Kidney (tissue), 14 donors: Measurements from ENCODE around the gene PPM1H. TPM values are rescaled to one million over a fixed set of nuclear protein-coding genes. Genes with fewer than 3 reads are reported as not detected.

Source experiments
- DNase-seq, 5 donors: peaks; one replicate each; pipeline ENCODE4 v3.0.0-alpha.2; 2013 to 2020
- FAIRE-seq: peaks from 2 replicates; lab custom pipeline; 2012; peaks lifted over from hg19 to GRCh38; lab: Jason Lieb, UNC
- H3K27ac ChIP-seq, 2 donors: one replicate each; pipeline ENCODE4 v1.7.0; 2013; ENCODE audit warnings: low read depth in 2 of 2, low read length in 2 of 2, inconsistent platforms in 1 of 2
- H3K27me3 ChIP-seq: one replicate; pipeline ENCODE4 v1.7.1; 2013; ENCODE audit warnings: low read length, inconsistent platforms; ENCODE audit not compliant: control insufficient read depth, insufficient read depth
- H3K36me3 ChIP-seq, 3 donors: one replicate each; pipeline versions ENCODE4 v1.7.0 to v1.7.1; 2013; ENCODE audit warnings: low read length in 3 of 3, control low read depth in 1 of 3, inconsistent platforms in 1 of 3; ENCODE audit not compliant: insufficient read depth in 3 of 3, control insufficient read depth in 2 of 3
- H3K4me1 ChIP-seq, 3 donors: one replicate each; pipeline versions ENCODE4 v1.7.0 to v1.7.1; 2013; ENCODE audit warnings: low read length in 3 of 3, inconsistent platforms in 1 of 3, low read depth in 1 of 3; ENCODE audit not compliant: control insufficient read depth in 2 of 3, insufficient read depth in 2 of 3
- H3K4me3 ChIP-seq, 3 donors: one replicate each; pipeline versions ENCODE4 v1.7.0 to v1.8.1; 2013; ENCODE audit warnings: low read length in 3 of 3, control low read depth in 1 of 3, inconsistent platforms in 1 of 3
- H3K9ac ChIP-seq, 3 donors: one replicate each; pipeline versions ENCODE4 v1.7.0 to v1.7.1; 2013; ENCODE audit warnings: low read length in 3 of 3, control low read depth in 1 of 3, inconsistent platforms in 1 of 3
- H3K9me3 ChIP-seq, 3 donors: one replicate each; pipeline versions ENCODE4 v1.7.0 to v1.7.1; 2013; ENCODE audit warnings: low read length in 3 of 3, control low read depth in 1 of 3, inconsistent platforms in 1 of 3; ENCODE audit not compliant: control insufficient read depth in 2 of 3, insufficient read depth in 1 of 3
- intact Hi-C: fragments of 100-400 bp; cut with DNase I; formaldehyde crosslinking; loops from one replicate; pipeline ENCODE4 v1.11.1; 2022
- polyA plus RNA-seq: library from polyadenylated mRNA; stranded (reverse); fragments of 350-450 nt; fragmentation: Illumina TruSeq; extraction: RNeasy Lipid Tissue Mini Kit (QIAGEN cat#74804); gene quantifications from one replicate; pipeline ENCODE4 v1.2.3, GENCODE V29; 2014; ENCODE audit warnings: low read depth, low replicate concordance; ENCODE audit not compliant: insufficient read depth
- total RNA-seq: library from RNA; stranded (reverse); fragmentation: NEBNext Ultra II Directional; extraction: Animal tissue kit (Norgen Biotek cat#: 25700); gene quantifications from one replicate; pipeline ENCODE4 v1.2.1, GENCODE V29; 2021
- TF ChIP-seq, protein P1 (sequence below): IDR thresholded peaks from 3 replicates; pipeline ENCODE4 v1.5.1; 2012; ENCODE audit warnings: mild to moderate bottlenecking, moderate library complexity, borderline replicate concordance; ENCODE audit not compliant: insufficient read depth; ENCODE audit errors: extremely low read depth
- donor health status: control.
- donor health status: control.
- donor health status: control.
- donor health status: control.
- donor health status: control.
- donor health status: DM: yes; HTN: yes; CAD: no.
- donor health status: Normal renal cell carcinoma (clear cell type).

The PPM1H gene
- total and polyA plus RNA-seq, 2 donors from 2014 or later, result 8.7 to 25.0 TPM

DNA sequence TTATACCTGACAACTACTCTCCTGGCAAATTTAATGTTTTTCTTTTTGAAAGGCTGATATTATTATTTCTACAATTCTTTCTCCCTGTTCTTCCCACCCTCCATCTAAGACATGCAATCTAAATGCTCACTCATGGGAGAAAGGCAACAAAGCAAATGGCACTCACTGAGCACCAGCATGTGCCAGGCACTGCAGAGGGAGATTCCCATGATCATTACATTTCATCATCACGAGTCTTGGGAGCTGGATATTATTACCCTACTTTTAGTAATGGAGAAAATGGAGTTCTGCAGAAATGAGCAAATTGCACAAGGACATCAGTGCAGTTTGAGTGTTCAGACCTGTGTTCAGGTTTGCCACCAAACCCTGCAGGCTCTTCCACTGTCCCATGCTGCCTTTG lies 27.9 kb downstream of the PPM1H start:
- TF ChIP-seq, protein P1, sequence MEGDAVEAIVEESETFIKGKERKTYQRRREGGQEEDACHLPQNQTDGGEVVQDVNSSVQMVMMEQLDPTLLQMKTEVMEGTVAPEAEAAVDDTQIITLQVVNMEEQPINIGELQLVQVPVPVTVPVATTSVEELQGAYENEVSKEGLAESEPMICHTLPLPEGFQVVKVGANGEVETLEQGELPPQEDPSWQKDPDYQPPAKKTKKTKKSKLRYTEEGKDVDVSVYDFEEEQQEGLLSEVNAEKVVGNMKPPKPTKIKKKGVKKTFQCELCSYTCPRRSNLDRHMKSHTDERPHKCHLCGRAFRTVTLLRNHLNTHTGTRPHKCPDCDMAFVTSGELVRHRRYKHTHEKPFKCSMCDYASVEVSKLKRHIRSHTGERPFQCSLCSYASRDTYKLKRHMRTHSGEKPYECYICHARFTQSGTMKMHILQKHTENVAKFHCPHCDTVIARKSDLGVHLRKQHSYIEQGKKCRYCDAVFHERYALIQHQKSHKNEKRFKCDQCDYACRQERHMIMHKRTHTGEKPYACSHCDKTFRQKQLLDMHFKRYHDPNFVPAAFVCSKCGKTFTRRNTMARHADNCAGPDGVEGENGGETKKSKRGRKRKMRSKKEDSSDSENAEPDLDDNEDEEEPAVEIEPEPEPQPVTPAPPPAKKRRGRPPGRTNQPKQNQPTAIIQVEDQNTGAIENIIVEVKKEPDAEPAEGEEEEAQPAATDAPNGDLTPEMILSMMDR, result no peak
- intact Hi-C loops, result no loop called here
- Histone ChIP-seq H3K36me3 (no peaks in the 10 kb centered on the region), H3K9me3 (no peaks in the 10 kb centered on the region), H3K9ac (no peak overlapping the region), H3K27me3 (no peaks in the 10 kb centered on the region), H3K4me3 (no peak overlapping the region), H3K4me1 (no peaks in the 10 kb centered on the region), H3K27ac (no peak overlapping the region)
- FAIRE-seq (no peak), DNase-seq (no peak)

DNA sequence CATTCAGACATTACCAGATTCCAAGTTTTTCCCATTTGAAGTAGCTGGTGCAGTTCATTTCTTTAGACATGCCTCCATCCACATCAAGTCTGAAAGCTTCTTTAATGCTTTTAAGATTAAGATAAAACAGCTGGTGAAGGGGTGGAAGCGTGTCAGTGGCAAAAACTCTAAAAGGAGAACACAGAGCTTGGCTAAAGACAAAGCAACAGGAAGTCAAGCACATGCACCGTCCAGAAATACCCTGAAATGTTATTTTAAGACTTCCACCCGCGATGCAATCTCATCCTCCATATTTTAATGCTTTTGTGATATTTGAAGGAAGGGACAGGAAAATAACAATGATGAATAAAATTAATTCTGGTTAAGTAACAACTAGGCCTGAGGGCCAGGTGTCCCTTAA lies 31.8 kb downstream of the PPM1H start:
- H3K27ac ChIP-seq, result no peak overlapping the region
- no peaks in the 10 kb centered on the region for H3K27me3 ChIP-seq
- no peak overlapping the region for H3K4me3 ChIP-seq
- DNase-seq (no peak), FAIRE-seq (no peak)
- H3K4me1 ChIP-seq, result no peaks in the 10 kb centered on the region
- no peak overlapping the region for H3K9ac ChIP-seq
- no peaks in the 10 kb centered on the region for H3K36me3 ChIP-seq
- intact Hi-C loops, result no loop called here
- TF ChIP-seq, protein P1, result no peak
- H3K9me3 ChIP-seq, result no peaks in the 10 kb centered on the region

DNA sequence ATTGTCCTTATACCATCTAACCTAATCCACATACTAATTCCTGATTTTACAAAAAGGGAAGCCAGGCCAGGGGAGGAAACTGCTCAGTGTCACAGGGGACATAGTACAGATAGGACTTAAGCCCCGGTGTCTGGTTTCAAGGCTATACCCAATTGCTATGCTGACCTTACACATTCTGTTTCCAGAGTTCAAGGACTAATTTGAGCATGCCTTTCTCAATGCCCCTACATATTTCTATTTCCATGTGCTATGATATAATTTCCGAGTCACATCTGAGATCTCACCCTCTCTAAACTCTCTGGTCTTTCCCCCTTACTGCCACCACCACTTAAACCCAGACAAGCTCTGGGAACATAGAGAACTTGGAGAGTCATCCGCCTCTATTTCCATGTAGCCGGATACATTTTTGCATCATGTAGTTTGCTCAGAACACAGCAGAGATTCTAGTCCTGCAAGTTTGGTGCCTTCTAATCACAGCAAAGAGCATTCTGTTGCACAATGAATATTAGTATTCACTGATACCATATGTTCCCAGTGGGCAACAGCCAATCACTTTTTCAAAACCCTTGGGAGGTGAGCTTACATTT lies 34.2 kb downstream of the PPM1H start:
- Histone ChIP-seq H3K9me3 (no peaks in the 10 kb centered on the region), H3K4me3 (no peak overlapping the region), H3K4me1 (no peaks in the 10 kb centered on the region), H3K27me3 (no peaks in the 10 kb centered on the region), H3K27ac (no peak overlapping the region), H3K9ac (no peak overlapping the region), H3K36me3 (no peaks in the 10 kb centered on the region)
- TF ChIP-seq, protein P1, result no peak
- intact Hi-C loops, result no loop called here
- FAIRE-seq, result no peak
- no peak for DNase-seq
